Retinal pigment epithelial cell (primary cell): Measurements from ENCODE around the gene FABP1.

ENCODE experiments used
- DNase-seq: peaks from one replicate; pipeline ENCODE4 v3.0.0-alpha.2; 2010; ENCODE audit warnings: low read depth
- H3K4me3 ChIP-seq: 2 replicates; pipeline ENCODE4 v1.5.1; 2011; ENCODE audit warnings: mild to moderate bottlenecking, low read length, control low read depth, moderate library complexity
- TF ChIP-seq, protein P1 (sequence below): conservative IDR thresholded peaks from 2 replicates; pipeline ENCODE4 v1.5.1; 2011; ENCODE audit warnings: low read depth, low read length, control low read depth, inconsistent platforms

Gene FABP1

DNA sequence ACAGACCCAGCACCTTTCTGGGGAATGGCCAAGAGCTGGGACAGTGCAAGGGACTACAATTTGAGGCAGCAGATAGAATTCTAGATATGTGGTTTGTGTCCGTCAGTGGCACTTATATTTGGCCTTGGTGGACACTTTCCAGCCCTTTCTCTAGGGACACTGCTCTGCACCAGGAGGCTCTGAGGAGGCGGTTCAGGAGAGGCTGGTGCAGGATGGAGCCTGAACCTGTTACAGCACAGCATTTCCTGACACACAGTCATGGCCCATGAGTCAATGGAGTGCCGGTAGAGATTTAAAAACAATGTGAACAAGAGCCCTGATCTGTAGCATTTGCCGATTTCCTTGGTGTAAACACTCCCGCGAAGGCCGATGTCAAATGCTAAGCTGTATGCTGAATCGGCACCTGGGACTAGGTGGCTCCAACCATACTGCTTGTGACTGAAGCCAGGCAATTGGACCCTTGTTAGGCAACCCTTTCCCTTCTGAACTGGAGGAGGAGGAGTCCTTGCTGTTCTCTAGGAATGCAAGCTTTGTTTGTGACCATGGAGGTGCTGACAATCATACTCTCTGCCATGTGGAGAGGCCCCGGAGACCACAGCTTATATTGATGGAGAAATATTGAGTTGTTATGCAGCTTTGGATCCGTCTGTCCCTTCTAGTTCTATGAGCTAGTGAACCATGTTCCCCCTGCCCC is 11.9 kb downstream of the FABP1 start:
- H3K4me3 ChIP-seq = no peak overlapping the region
- DNase-seq = no peak
- TF ChIP-seq, protein P1, sequence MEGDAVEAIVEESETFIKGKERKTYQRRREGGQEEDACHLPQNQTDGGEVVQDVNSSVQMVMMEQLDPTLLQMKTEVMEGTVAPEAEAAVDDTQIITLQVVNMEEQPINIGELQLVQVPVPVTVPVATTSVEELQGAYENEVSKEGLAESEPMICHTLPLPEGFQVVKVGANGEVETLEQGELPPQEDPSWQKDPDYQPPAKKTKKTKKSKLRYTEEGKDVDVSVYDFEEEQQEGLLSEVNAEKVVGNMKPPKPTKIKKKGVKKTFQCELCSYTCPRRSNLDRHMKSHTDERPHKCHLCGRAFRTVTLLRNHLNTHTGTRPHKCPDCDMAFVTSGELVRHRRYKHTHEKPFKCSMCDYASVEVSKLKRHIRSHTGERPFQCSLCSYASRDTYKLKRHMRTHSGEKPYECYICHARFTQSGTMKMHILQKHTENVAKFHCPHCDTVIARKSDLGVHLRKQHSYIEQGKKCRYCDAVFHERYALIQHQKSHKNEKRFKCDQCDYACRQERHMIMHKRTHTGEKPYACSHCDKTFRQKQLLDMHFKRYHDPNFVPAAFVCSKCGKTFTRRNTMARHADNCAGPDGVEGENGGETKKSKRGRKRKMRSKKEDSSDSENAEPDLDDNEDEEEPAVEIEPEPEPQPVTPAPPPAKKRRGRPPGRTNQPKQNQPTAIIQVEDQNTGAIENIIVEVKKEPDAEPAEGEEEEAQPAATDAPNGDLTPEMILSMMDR = no peak

DNA sequence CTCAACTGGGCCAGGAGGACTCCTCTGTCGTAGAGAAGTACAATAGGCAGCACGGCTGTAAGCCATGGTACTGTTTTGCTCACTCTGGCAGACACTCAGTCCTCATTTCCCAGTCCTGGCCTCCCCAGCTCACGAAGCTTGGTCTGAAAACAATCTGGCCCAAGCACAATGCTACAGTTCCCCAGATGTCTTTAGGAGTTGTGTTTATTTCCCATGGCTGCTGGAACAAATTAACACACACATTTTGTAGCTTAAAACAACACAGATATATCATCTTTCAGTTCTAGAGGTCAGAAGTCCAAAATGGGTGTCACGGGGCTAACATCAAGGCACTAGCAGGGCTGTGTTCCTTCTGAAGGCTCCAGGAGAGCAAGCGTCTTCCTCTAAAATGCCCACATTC is 13.0 kb downstream of the FABP1 start:
- DNase-seq = no peak
- TF ChIP-seq, protein P1 = no peak

DNA sequence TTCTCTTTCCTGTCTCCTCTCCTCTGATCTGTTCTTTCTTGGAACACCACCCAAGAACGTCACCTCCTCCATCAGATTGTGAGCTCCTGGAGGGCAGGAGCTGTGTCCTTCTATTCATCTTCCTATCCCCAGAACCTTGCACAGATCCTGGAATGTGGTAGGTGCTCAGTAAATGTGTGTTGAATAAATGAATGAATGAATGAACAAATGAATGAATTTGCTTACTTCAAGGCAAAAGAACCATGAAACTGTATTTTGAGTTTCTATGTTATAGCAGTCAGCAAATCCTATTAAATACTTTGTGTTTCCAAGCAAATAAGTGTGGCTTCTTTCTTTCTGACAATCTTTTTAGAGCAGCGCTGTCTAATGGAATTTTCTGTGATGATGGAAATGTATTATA is 14.8 kb downstream of the FABP1 start:
- H3K4me3 ChIP-seq = no peak overlapping the region
- TF ChIP-seq, protein P1 = no peak
- DNase-seq = no peak

More for the DNA sequence above, 13.0 kb downstream of the FABP1 start:
- H3K4me3 ChIP-seq = no peak overlapping the region

DNA sequence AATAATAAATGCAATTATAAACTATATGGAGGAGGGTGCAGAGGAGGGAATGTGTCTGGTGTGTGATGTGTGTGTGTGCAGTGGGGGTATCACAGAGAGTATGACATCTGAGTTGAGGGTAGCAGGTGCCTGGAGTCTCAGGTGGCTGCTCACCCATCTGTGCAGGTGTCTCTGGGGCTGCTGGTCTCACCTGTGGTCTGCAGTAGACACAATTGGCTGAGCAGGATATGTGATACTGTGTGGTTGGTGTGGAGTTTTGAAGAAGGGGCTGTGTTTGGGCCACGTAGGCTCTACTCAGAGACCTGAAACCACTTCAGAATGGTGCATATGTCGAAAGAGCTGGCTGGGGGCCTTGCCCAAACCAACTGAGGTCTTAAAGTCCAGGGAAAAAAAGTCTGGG is 17.0 kb downstream of the FABP1 start:
- H3K4me3 ChIP-seq = no peak overlapping the region
- TF ChIP-seq, protein P1 = no peak
- no peak for DNase-seq

DNA sequence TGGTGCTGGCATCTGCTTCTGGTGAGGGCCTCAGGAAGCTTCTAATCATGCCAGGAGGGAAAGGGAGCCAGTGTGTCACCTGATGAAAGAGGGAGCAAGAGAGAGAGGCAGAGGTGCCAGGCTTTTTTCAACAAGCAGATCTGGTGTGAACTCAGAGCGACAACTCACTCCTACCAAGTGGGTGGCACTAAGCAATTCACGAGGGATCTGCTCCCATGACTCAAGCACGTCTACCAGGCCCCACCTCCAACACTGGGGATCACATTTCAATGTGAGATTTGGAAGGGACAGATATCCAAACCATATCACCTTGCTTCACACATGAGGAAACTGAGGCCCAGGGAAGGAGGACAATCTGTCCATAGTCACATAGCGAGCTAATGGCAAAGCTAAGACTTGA is 19.1 kb downstream of the FABP1 start:
- DNase-seq = no peak
- TF ChIP-seq, protein P1 = no peak
- no peak overlapping the region for H3K4me3 ChIP-seq

DNA sequence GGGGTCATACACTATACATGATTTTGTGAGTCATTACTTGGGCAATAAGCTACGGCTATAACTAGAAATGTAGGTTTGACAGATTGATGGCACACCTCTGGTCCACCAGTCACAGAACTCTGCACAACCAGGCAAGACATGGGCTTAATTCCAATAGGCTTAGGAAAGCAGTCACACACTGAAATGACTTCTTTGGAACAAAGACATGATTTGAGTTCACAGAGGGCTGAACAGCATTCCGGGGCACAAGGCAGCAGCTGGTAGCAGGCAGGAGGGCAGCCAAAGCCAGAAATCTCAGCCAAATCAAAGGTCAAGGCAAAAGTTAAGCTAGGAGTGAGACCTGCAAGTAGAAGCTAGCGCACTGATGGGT is 27.4 kb downstream of the FABP1 start:
- TF ChIP-seq, protein P1 = no peak
- DNase-seq = no peak

DNA sequence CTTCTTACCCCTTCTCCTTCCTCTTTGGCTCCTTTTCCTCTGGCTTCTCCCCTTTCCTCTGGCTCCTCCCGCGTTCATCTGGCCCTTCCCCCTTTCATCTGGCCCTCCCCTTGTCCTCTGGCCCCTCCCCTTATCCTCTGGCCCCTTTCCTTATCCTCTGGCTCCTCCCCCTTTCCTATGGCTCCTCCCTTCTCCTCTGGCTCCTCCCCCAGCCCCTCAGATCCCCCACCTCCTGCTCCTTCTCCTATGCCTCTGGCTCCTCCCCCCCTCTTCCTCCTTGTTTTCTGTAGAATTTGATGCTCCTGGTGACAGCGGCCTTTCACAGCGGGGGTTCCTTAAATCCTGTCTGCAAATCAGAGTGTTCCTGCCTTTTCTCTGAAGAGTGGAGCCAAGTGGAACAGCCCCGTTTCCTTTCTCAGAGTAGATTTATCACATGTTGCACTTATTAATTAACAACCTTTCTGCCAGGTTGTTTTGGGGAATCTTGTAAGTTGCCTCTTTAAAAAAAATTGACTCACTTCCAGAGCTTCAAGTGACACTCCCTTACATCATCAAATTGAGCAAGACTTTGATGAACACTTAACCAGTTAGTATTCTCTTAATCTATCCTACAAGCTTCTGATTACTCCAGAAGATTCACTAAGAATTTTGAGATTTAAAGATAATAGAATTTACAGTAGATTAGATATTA is 27.9 kb downstream of the FABP1 start:
- DNase-seq = no peak
- TF ChIP-seq, protein P1 = no peak
- no peak overlapping the region for H3K4me3 ChIP-seq

More for the DNA sequence above, 27.4 kb downstream of the FABP1 start:
- H3K4me3 ChIP-seq = no peak overlapping the region
